Measurements from ENCODE around the gene ARPP21.
"Not testable (repeated sequence)": the region's sequence is repeated elsewhere in the genome, so short reads cannot be mapped to it uniquely, and the experiment has no call there.

ARPP21 gene

DNA sequence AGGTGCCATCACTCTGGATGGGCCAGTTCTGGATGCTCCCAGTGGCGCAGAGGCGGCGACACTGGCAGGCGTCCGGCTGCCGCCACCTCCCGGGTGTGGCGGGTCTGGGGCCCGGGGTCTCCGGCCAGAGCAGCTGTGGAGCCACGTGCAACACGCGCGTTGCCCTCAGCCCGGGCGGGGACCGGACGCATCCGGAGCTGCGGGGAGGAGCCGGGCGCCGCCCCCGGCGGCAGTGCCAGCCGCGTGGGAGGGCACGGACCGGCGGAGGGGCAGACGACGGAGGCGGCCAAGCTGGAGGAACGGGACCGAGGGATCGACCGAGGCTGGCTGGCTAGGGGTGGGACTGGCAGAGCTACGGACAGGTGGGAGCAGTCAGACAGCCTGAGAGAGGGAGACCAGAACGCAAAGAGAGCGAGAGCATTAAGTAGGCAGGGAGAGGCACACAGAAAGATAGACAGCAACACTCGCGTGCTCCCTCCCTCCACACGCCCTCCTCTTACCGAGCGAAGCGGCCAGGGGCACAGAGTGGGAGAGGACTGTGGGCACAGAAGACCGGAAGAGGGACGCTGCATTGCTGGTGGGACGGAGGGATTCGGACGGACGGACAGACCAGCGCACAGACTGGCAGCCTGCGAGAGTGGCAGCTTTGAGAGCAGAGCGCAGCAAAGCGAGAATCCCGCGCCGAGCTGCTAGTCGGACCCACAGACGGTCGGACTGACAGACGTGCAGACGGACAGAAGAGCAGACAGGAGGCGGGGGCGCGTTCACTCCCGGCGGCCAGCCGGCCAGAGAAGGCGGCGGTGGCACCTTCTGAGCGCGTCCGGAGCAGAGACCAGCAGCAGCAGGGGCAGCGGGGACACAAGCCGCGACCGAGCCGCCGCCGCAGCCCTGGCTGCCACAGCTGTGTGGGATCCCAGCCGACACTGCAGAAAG lies at the start of gene ARPP21:
ARPP21 (plus strand) TSS at position 272 of the 933 bp plus-strand sequence. CDS start 42,227 bp downstream, outside the sequence.
- no peak for DNase-seq

DNA sequence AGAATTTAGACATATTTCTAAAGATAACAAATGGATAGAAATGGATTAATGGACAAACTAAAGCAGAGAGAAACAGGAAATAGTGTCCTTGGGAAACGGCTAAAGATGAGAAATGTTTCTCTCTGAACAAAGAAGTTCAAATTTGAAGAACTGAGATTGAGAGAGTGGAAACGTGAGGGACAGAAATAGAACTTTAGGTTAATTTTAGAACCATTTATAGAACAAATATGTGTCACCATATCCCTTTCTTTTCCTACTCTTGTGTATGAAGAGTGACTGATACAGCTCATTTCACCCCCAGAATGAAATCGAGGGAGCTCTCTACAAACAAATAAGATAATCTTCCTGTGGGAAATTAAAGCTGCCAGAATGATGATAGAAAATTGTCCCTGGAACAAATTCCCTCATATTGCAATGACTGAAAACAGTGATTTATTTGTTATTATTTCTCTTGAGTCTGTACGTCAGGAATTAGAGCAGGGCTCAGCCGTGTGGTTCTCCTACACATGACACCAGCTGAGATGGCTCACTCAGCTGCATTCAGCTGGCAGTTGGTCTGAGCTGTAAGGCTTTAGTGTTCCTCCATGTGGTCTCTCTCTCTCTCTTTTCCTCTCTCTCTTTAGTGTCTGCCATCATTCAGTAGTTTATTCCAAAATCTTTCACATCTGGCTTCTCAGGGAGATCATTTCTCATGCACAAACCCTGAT lies 46.6 kb upstream of the ARPP21 start:
- no peak for DNase-seq

DNA sequence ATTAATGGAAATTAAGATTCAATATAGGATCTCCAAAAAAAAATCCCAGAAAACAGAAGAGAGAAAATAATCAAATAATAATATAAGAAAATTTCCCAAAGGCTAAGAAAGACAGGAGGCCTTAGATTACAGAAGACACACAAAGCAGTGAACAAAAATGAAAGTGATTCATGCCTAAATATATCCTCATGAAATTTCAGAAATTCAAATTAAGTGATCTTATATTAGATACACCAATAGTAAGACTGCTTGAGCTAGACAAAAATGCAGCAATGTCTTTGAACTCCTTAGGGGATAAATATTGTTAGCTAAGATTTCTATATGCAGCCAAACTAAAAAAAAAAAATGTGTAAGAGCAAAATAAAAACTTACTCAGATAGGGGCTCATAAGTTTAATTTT lies 44.6 kb upstream of the ARPP21 start:
- DNase-seq = no peak

DNA sequence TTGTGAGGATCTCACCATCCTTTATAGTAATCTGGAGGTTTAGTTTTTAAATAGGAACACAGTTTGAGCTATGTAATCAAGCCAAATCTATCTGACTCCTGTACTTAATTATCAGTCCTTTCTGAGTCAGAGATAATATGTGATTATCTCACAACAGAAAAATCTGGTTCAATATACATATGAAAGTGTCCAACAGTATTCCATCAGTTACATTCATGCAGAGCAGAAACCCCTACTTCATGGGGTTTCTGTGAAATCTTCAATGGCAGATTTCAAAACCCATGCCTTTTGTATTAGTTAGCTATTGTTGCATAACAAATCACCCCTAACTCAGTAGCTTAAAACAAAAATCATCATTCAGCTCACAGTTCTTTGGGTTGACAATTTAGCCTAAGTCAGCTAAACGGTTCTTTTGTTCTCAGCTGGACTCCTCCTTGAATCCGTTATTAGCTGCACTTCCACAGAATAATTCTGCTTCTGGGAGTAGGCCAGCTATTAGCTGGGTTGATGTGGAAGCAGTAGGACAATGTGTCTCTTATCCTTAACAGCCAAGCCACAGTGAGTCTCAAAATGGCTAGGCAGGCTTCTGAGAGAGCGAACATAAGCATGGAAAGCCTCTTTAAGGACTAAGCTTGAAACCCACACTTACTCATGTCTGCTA lies 42.9 kb upstream of the ARPP21 start:
- DNase-seq = no peak

DNA sequence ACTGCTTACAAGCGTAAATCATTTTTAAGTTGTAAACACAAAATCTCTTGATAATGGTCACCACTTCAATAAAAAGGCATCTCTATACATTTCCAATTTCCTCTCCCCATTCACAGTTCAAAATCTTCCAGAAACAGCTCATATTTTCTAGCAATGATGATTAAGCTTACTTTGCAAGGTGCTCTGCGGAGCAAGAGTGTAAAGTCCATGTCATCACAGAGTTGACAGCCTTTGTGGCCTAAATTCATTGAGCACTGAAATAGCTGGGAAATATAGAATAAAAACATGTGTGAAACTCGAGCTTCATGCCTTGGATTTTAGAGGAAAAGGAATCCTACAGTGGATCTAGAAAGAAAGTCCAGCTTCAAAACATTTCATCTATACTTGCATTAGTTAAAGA lies 41.8 kb upstream of the ARPP21 start:
- no peak for DNase-seq

DNA sequence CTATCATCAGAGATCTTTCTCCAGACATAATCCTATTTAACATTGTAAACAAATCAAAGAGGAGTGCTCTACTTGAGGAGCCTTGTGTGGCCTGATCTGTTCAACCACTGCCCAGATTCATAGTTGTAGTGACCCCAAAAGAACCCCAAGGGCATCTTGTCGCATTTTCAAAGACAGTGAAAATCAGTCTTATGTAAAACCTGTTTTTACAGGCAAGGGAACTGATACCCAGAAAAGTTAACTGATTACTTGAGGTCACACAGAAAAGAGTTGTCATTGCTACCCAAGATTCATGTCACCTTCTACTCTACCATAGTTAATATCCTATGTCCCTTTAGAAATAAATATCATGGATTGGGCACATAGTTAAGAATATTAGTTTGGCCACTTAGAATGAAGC lies 40.5 kb upstream of the ARPP21 start:
- DNase-seq = no peak

DNA sequence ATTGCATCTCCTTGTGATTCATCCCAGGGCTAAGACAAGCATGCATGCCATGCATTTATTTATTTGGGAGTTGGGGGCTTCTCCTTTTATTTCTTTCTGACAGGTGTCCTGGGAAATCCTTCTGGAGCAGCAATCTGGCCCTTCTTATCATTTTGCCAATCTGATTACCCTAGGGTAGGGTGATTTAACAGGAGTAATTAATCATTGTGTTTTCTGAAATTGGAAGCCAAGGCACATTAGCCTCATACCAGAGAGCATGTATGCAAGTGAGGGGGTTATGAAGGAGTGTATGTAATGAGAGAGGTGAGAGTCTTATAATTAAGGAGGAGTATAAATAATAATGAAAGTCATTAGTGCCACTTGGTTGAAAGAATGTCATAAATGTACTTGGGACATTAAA lies 37.4 kb upstream of the ARPP21 start:
- no peak for DNase-seq

DNA sequence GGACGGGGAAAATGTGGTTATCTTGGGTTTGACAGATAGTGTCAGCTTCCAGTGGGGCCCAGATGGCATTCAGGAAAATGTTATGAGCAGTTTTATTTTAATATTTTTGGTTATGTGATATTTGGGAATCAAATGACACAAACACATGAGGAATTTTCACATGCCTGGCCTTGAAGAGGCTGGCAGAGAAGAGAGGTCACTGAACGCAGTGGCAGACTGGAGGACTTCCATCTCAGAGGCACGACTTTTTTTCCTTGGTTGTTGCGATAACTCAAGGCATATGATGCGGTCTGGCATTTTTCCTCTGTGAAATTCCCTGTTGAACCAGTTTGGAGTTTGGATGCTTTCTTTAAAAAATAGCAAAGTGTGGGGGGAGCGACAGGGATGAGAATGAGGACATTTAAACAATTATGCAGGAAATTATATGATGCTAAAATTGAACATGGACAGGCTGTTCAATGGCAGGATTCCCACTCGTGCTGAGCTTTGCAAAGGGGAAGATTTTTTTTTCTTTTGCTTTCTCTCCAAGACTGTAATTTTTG lies 36.9 kb upstream of the ARPP21 start:
- no peak for DNase-seq

DNA sequence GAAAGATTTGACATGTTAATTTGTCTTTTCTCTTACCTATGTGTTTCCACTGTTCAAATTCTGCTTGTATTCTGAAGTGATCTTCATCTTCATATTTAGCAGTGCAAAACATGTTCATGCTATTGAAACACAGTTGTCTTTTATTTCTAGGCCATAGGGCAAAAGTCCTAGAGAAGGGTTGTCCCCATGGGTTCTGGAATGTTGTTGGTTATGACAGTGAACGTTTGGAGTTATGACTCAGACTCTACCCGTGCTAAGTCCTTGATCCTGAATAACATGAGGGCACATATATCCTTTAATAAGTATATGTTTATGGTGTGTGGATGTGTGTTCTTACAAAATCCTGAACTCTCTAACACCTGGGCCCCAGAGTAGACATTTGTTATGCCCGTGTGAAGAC lies 23.0 kb upstream of the ARPP21 start:
- no peak for DNase-seq

DNA sequence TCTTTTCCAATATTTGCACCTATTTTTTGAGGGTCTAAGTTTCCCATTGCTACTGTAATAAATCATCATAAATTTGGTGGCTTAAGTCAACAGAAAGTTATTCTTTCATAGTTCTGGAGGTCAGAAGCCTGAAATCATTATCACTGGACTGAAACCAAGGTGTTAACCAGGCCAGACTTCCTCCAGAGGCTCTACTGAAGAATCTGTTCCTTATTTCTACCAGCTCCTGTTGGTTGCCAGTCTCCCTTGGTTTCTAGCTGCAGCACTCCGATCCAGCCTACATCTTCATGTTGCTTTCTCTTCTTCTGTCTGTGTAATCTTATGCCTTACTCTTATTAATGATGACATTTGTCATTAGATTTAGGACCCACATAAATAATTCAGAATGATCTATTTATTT lies 22.0 kb upstream of the ARPP21 start:
- no peak for DNase-seq

DNA sequence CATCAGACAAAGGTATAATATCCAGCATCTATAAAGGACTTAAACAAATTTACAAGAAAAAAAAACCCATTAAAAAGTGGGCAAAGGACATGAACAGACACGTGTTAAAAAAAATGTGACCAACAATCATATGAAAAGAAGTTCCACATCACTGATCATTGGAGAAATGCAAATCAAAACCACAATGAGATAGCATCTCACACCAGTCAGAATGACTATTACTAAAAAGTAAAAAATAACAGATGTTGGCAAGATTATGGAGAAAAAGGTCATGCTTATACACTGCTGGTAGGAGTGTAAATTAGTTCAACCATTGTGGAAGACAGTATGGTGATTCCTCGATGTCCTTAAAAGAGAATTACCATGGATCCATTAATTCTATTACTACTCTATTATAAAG lies 19.1 kb upstream of the ARPP21 start:
- DNase-seq = not testable (repeated sequence)

DNA sequence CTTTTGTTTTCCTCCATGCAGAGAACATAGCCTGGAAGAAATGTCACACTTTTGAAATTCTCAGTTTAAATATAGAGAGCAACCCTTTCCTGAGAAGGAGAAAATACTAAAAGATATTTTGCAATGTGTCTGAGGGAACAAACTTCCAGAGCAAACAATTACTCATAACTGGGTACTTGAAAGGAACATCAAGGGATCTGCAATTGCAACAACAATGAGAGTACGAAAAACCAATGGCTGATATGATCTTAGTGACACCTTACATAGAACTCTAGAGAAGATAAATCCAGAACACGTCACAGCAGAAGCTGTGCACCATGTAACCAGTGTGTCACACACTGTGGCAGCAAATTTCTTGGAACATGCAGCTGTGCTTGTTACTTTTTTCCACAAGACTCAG lies 14.6 kb upstream of the ARPP21 start:
- DNase-seq = no peak

DNA sequence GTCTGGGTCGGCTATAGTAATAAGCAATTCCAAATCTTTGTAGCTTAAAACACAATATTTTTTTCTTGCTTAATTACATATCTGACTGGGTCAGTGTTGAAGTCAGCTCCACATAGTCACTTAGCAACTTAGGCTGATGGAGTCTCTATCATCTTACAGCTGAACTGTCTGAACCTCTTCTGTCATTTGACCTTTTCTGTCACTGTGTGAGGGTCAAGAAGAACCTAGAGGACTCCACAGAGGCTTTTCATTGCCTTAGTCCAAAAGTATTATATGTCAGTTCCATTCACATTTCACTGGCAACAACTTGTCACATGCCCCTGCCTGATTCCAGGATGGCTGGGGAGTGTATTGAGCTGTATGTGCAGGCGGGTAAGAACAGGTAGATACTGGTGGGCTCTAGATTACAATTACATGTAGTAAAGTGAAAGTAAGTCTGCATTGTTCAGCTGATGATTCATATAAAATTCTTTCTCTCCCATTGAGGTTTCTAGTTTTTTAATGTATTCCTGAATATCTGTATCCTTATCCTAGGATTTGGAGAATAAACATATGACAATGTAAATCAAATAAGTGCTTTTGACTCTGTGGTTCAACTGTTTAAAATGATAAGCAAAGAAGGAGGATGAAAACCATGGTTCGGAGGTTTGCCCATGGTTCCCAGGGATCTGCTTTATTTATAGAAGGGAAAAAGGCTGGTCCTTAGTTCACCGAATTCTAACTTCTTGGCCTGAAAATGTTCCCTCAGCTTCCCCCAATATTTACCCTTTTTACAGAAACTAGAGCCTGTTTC lies 5.8 kb upstream of the ARPP21 start:
- no peak for DNase-seq

DNA sequence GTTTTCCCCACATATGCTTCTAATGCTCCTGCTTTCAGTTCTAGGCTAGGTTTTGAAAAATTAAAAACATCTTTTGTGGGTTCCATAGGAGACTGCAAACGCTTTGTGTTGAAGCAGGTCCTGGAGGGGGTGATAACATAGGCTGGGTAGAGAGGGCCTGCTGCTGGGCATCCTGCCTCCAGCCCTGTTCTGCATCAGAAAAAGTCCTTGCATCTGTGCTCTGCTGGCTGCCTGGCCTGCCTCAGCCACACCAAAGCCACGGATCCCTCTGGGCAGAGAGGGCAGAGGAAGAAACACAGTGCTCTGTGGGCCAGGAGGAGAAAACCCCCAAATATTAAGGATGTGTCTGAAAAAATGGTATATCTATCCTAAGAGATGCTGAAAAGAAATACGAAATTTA lies 3.9 kb upstream of the ARPP21 start:
- no peak for DNase-seq

DNA sequence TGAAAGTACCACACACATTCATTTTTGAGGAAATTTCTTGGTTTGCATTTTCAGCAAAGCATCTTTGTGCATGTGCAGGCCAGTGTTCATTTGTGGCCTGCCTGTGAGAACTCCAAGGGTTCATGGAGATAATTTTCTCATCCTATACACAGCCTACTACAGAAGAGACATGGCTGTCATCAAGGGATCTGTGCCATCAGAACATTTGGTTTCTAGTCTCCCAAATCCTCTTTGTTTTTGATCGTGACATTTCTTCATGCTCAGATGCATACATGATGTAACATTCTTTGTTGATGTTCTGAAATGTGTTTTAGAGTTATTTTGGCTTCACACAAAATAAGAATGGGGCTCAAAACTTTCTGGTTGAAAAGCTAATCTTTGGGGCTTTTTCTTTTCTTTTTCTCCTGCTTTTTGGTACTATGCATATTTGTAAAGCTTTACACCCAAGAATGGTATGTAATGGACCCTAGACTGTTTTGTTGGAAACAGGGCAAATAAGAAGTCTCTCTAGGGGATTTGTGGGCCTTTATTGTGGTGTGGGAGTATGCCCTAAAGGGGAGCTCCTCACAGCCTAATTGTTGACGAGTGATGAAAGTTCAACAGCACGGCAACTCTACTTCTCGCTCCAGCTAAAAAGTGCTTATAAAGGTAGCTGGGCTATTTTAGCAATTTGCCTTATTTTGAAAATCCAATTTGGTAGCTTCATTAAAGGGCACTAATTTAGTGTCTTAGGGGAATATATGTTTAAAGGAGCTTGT lies 3.2 kb upstream of the ARPP21 start:
- DNase-seq = no peak

DNA sequence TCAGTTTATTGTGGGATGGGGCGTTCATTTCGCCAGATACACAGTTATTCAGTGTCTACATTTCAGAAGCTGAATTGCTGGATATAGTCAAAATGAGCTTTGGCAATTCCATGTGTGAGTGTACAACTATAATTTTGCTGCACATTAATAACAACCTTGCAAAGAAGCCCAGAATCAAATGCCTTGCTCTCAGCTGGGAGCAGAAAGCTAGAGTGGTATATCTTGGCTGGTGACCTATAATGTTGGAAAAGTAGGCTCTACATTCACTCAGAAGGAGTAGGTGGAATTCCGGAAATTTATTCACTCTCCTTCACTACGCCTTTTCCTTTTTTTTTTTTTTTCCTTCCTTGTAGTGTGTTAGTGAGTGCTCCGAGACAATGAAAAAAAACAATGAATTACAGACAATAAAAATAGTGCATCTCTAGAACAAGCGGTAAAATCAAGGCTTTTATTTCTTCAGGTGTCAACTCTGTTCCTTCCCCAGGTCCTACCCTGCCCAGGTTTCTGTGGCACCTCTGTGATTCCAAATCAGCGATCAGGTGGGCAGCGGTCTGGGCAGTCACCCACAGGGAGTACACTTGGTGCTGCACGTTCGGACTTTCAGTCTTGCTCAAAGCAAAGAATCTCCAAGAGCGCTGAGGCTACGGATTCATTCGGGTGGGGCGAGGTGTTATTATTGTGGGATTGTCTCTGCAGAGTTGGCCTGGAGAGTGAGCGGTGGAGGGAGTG lies 910 bp upstream of the ARPP21 start:
- no peak for DNase-seq

DNA sequence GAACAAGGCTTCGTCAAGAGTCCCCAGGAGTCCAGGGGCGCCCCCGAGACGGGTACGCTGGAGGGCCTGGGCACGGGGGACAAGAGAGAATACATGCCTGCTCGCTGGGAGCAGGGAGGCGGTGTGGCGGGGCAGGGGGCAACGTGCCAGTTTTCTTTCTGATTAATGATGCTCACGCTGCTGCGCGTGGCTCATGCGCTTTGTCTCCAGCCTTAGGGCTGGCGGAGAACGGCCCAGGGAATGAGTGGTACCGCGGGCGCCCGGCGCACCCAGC lies 408 bp upstream of the ARPP21 start:
- no peak for DNase-seq

DNA sequence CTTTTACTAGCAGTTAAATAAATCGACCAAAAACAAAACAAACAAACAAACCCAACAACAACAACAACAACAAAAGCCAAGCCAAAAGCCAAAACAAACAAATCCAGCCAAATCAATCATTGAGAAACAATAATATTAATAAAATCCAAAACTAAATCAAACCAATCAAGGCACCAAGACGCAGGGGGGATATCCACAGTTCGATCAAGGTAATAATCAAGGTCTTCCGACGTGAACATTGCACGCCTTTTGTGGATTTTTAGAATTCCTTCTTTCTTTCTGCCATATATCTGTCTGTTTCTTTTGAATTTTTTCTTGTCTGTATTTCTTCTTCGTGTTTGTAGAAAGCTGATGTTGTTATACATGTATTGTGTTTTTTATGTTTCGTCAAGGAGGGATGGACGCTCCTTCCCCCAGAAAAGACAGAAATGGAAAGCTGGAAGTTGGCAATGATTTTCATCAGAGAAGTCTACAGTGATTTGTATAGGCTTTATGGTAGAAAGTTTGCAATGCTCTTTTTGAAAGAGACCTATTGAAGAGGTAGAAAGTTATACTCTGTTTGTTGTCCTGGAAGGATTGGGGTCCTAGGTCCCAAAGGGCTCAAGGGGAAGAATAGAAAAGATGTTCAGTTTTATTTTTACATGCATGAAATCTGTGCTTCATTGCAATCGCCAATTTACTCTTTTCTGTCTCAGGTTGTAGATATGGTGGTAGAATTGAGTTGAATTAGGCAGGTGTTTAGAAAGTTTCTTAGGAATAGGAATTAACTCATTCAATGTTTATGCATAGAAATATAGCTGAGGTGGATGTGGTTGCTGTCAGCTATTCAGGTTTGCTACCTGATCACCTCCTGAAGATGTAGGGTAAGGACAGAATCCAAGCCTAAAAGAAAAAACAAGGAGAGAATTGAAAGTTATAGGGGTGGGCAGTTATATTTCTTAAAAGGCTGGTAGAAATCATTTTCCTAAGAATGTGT lies 1.2 kb downstream of the ARPP21 start:
- no peak for DNase-seq

DNA sequence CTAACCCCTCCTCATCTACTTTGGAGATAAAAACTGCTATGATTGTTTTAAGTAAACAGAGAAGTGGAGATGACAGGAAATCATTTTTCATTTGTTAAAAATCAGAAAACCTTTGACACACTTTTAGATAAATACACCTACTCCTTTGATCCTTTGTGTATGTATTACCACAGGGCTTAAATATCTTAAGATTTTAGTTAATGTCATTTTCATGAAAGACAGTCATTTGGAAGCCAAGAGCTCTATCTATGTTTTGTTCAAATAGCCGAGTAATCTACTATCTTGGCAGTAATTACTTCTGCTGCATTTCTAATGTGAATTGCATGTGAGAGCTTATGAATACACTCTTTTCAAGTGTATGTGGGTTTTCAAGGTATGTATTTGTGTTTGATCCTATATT lies 2.0 kb downstream of the ARPP21 start:
- no peak for DNase-seq

DNA sequence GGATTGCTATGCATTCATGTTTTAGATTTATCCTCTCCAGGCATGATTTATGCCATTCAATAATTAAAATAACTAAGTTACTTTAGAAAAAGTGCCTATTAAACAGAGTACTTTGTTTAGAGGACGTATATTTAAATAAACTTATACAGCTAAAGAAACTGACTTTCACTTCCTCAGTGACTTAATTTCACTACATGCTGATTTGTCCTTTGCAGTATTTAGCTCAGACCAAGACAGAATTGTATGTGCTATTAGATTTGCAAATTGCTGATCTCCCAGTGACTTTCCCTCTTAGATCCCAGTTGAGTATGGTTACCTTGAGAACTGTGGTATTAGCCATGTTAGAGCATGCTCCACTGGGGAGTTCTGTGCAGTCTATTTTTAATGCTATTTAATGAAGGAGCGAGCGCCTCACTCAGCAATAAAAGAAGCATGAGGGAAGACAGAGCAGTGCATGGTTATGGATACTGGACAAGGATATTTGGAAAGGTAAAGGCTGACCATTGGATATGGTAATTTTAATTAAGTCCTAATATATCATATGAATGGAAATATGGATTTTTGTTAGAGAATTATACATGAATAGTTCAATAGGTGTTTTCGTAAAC lies 2.7 kb downstream of the ARPP21 start:
- DNase-seq = no peak

All from stimulated activated naive CD4-positive, alpha-beta T cell (primary cell).